GM19099 (cell line): ENCODE measurements around the gene EHD4.

ENCODE experiments used
- POLR2A ChIP-seq: IDR thresholded peaks from 3 replicates; pipeline ENCODE4 v1.6.1; 2011; ENCODE audit warnings: low read depth; ENCODE audit not compliant: insufficient read length; ENCODE audit errors: extremely low read depth

Gene EHD4

DNA sequence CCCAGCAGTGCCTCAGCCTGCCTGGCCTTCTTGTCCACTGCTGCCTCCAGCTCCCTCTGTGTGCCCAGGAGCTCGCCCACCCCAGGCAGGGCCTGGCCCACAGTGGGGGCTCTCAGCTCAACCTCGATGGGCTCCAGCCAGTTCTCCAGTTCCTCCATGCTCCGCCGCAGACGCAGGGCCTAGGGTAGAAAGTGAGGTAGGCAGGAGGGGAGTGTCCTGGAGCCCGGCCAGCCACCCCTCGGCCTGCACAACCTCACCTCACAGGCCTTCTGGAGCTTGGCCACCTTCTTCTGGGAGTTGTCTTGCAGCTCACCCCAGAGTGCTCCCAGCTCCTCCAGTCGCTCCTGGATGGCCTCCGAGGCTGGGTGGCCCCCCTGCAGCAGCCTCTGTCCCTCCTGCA is 115.0 kb downstream of the EHD4 start:
- no peak for TF ChIP-seq POLR2A

- TF ChIP-seq POLR2A, result no peak
Observed at GRCh38 chr15:41856716-41857115, 115.6 kb downstream of the EHD4 start.

GRCh38 chr15:41856262-41856661 is 116.1 kb downstream of the EHD4 start:
- no peak for TF ChIP-seq POLR2A

GRCh38 chr15:41855261-41855961 is 116.9 kb downstream of the EHD4 start:
- no peak for TF ChIP-seq POLR2A

- no peak for TF ChIP-seq POLR2A
Observed at GRCh38 chr15:41854443-41854842, 117.9 kb downstream of the EHD4 start.

GRCh38 chr15:41853831-41854230 is 118.5 kb downstream of the EHD4 start:
- no peak for TF ChIP-seq POLR2A

DNA sequence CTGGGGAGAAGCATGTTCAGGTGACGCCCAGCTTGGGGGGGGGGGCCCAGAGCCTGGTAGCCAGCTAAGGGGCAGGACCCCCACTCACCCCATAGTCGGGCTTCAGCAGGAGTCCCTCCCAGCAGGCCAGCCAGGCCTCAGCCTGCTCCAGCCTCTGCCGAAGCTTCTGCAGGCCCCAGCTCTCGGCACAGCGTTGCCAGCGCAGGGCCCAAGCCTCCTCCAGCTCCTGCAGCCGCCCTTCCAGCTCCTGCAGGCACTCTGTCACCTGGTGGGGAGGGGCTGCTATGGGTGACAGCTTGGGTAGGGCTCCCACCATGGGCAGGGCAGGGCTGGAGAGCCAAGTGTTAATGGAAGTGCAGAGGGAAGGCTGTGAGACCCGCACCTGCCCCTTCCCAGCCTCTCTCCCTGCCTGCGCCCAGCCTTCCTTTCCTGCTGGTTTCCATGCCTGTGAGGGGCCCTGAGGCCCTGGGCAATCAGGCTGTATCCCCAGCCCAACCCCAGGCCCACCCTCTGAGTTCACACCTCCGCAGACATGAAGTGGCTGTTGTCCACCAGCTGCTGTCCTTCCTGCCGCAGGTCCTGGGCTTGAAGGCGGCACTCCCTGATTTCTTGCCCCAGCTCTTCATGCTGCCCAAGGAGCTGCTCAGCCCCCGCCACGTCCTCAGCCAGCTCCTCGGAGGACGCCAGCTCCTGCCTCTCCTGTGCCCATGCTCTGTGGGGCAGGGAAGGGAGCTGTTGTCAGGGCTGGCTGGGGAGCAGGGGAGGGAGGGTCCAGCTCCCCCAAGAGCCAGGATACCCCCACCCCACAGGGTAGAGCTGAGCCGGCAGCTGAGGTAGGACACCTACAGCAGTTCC is 119.4 kb downstream of the EHD4 start:
- TF ChIP-seq POLR2A, result no peak

GRCh38 chr15:41851755-41852370 is 120.5 kb downstream of the EHD4 start:
- TF ChIP-seq POLR2A, result no peak

DNA sequence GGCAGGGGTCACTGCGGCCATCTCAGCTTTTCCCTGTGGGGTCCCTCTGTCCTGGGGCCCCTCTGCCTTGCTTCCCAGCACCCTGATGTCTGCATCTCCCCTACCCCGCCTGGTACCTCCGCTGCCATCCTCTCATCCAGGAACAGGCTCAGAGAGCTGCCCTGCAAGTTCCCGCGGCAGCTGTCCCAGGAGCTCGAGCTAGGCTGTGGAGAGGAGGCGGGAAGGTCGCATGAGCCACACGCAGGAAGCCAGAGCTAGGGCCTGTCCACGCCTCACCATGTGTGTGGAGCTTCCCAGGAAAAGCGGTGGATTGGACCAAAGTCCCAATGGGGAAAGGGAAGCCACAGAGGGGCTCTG is 121.2 kb downstream of the EHD4 start:
- no peak for TF ChIP-seq POLR2A

DNA sequence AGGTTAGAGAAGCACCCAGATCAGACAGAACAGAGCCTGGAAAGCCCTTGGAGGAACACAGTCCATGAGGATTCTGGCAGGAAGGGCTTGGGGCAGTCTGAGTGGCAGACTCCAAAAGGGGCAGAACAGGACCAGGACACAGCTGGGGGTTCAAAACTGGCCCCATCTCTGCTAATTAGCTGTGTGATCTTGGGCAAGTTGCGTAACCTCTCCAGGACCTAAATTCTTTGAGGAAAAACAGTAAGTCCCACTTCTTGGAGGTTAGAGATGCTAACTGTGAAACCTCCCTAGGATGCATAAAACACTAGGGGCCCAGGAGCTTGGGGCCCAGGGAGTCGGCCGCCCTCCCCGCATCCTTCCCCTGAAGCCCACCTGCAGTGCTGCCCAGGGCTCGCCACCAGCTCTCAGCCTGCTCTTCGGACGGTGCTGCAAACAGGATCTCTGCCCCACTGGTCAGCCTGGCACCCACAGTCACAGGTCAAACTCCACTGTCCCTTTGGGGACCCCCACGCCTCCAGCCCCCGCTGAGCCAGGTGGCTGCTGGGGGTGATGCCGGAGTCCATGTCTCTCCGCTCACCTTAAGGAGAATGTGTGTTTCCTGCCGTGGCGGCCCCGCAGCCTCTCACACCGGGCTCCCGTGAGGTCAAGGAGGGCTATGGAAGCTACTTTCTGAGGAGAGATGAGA is 121.7 kb downstream of the EHD4 start:
- TF ChIP-seq POLR2A, result no peak

GRCh38 chr15:41849861-41850260 is 122.5 kb downstream of the EHD4 start:
- no peak for TF ChIP-seq POLR2A

DNA sequence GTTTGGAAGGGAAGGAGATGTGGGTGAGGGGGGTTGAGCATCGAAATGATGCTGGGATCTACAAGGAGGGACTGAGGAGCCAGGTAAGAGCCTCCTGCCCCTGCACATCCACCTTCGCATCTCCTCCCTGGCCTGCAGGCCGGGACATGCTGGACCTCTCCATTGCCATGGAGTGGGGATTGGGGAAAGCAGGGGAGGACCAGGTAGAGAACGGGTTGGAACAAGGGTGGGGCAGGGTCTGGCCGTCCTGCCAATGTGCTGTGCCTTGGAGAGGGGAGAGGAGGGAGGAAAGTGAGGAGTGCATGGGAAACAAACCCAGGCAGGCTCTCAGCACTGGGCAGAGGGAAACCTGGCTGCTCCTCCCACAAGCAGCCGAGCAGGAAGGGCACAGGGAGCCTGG is 123.2 kb downstream of the EHD4 start:
- no peak for TF ChIP-seq POLR2A

- no peak for TF ChIP-seq POLR2A
Observed at GRCh38 chr15:41848631-41849030, 123.7 kb downstream of the EHD4 start.

GRCh38 chr15:41847981-41848380 is 124.4 kb downstream of the EHD4 start:
- no peak for TF ChIP-seq POLR2A

DNA sequence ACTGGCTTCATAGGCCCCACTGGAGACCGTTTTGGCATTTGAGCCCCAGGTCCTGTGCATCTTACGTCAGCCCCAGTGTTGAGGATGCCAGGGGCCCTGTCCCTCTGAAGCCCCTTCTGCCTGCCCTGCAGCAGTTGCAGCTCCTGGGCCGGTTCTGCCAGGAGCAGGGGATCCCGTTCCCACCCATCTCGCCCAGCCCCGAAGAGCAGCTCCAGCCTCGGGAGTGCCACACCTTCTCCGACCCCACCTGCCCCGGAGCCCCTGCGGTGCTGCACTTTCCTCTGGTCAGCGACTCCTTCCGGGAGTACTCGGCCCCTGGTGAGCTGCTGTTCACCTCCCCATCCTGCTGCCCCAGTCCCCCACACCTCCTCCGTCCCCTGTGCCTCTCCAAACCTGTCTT is 125.2 kb downstream of the EHD4 start:
- no peak for TF ChIP-seq POLR2A
